Kidney (tissue), 14 donors: Measurements from ENCODE around the gene MAP3K2. TPM values are rescaled to one million over a fixed set of nuclear protein-coding genes. Genes with fewer than 3 reads are reported as not detected.

Experiments
- DNase-seq, 5 donors: peaks; one replicate each; pipeline ENCODE4 v3.0.0-alpha.2; 2013 to 2020
- FAIRE-seq: peaks from 2 replicates; lab custom pipeline; 2012; peaks lifted over from hg19 to GRCh38; lab: Jason Lieb, UNC
- H3K27ac ChIP-seq, 2 donors: one replicate each; pipeline ENCODE4 v1.7.0; 2013; ENCODE audit warnings: low read depth in 2 of 2, low read length in 2 of 2, inconsistent platforms in 1 of 2
- H3K27me3 ChIP-seq: one replicate; pipeline ENCODE4 v1.7.1; 2013; ENCODE audit warnings: low read length, inconsistent platforms; ENCODE audit not compliant: control insufficient read depth, insufficient read depth
- H3K36me3 ChIP-seq, 3 donors: one replicate each; pipeline versions ENCODE4 v1.7.0 to v1.7.1; 2013; ENCODE audit warnings: low read length in 3 of 3, control low read depth in 1 of 3, inconsistent platforms in 1 of 3; ENCODE audit not compliant: insufficient read depth in 3 of 3, control insufficient read depth in 2 of 3
- H3K4me1 ChIP-seq, 3 donors: one replicate each; pipeline versions ENCODE4 v1.7.0 to v1.7.1; 2013; ENCODE audit warnings: low read length in 3 of 3, inconsistent platforms in 1 of 3, low read depth in 1 of 3; ENCODE audit not compliant: control insufficient read depth in 2 of 3, insufficient read depth in 2 of 3
- H3K4me3 ChIP-seq, 3 donors: one replicate each; pipeline versions ENCODE4 v1.7.0 to v1.8.1; 2013; ENCODE audit warnings: low read length in 3 of 3, control low read depth in 1 of 3, inconsistent platforms in 1 of 3
- H3K9ac ChIP-seq, 3 donors: one replicate each; pipeline versions ENCODE4 v1.7.0 to v1.7.1; 2013; ENCODE audit warnings: low read length in 3 of 3, control low read depth in 1 of 3, inconsistent platforms in 1 of 3
- H3K9me3 ChIP-seq, 3 donors: one replicate each; pipeline versions ENCODE4 v1.7.0 to v1.7.1; 2013; ENCODE audit warnings: low read length in 3 of 3, control low read depth in 1 of 3, inconsistent platforms in 1 of 3; ENCODE audit not compliant: control insufficient read depth in 2 of 3, insufficient read depth in 1 of 3
- intact Hi-C: fragments of 100-400 bp; cut with DNase I; formaldehyde crosslinking; loops from one replicate; pipeline ENCODE4 v1.11.1; 2022
- polyA plus RNA-seq: library from polyadenylated mRNA; stranded (reverse); fragments of 350-450 nt; fragmentation: Illumina TruSeq; extraction: RNeasy Lipid Tissue Mini Kit (QIAGEN cat#74804); gene quantifications from one replicate; pipeline ENCODE4 v1.2.3, GENCODE V29; 2014; ENCODE audit warnings: low read depth, low replicate concordance; ENCODE audit not compliant: insufficient read depth
- total RNA-seq: library from RNA; stranded (reverse); fragmentation: NEBNext Ultra II Directional; extraction: Animal tissue kit (Norgen Biotek cat#: 25700); gene quantifications from one replicate; pipeline ENCODE4 v1.2.1, GENCODE V29; 2021
- TF ChIP-seq, protein P1 (sequence below): IDR thresholded peaks from 3 replicates; pipeline ENCODE4 v1.5.1; 2012; ENCODE audit warnings: mild to moderate bottlenecking, moderate library complexity, borderline replicate concordance; ENCODE audit not compliant: insufficient read depth; ENCODE audit errors: extremely low read depth
- donor health status: control.
- donor health status: control.
- donor health status: control.
- donor health status: control.
- donor health status: control.
- donor health status: DM: yes; HTN: yes; CAD: no.
- donor health status: Normal renal cell carcinoma (clear cell type).

The MAP3K2 gene
- total and polyA plus RNA-seq, 2 donors from 2014 or later = 4.9 to 65.3 TPM

DNA sequence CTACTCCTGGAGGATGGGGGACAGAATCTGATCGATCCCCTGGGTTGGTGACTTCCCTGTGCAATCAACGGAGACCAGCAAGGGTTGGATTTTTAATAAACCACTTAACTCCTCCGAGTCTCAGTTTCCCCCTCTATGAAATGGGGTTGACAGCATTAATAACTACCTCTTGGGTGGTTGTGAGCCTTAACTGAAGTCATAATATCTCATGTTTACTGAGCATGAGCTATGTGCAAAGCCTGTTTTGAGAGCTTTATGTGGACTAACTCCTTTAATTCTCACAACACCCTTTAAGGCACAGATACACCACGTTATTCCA, 31.3 kb upstream of the MAP3K2 start:
- TF ChIP-seq, protein P1, sequence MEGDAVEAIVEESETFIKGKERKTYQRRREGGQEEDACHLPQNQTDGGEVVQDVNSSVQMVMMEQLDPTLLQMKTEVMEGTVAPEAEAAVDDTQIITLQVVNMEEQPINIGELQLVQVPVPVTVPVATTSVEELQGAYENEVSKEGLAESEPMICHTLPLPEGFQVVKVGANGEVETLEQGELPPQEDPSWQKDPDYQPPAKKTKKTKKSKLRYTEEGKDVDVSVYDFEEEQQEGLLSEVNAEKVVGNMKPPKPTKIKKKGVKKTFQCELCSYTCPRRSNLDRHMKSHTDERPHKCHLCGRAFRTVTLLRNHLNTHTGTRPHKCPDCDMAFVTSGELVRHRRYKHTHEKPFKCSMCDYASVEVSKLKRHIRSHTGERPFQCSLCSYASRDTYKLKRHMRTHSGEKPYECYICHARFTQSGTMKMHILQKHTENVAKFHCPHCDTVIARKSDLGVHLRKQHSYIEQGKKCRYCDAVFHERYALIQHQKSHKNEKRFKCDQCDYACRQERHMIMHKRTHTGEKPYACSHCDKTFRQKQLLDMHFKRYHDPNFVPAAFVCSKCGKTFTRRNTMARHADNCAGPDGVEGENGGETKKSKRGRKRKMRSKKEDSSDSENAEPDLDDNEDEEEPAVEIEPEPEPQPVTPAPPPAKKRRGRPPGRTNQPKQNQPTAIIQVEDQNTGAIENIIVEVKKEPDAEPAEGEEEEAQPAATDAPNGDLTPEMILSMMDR = no peak
- Histone ChIP-seq H3K4me1 (peaks cover 0 to 11% (median 0%) of the 10 kb centered on the region in 3 donors), H3K27me3 (no peaks in the 10 kb centered on the region), H3K27ac (no peak overlapping the region), H3K36me3 (no peaks in the 10 kb centered on the region), H3K4me3 (peak overlapping the region in 1 of 3 donors; percentile 23), H3K9me3 (no peaks in the 10 kb centered on the region), H3K9ac (no peak overlapping the region)
- DNase-seq (no peak), FAIRE-seq (no peak)
- intact Hi-C loops = no loop called here

DNA sequence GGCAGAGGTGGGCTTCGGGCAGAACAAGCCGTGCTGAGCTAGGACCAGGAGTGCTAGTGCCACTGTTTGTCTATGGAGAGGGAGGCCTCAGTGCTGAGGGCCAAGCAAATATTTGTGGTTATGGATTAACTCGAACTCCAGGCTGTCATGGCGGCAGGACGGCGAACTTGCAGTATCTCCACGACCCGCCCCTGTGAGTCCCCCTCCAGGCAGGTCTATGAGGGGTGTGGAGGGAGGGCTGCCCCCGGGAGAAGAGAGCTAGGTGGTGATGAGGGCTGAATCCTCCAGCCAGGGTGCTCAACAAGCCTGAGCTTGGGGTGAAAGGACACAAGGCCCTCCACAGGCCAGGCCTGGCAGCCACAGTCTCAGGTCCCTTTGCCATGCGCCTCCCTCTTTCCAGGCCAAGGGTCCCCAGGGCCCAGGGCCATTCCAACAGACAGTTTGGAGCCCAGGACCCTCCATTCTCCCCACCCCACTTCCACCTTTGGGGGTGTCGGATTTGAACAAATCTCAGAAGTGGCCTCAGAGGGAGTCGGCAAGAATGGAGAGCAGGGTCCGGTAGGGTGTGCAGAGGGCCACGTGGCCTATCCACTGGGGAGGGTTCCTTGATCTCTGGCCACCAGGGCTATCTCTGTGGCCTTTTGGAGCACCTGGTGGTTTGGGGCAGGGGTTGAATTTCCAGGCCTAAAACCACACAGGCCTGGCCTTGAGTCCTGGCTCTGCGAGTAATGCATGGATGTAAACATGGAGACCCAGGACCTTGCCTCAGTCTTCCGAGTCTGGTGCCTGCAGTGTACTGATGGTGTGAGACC, 30.7 kb upstream of the MAP3K2 start, which contains the start of gene PROC:
Gene PROC (plus strand): TSS at position 128 of the 812 bp plus-strand sequence. CDS start 1,516 bp downstream, outside the sequence.
- H3K36me3 ChIP-seq = no peaks in the 10 kb centered on the region
- H3K4me1 ChIP-seq = peaks cover 0 to 10% (median 0%) of the 10 kb centered on the region in 3 donors
- H3K27ac ChIP-seq = no peak within 1 kb of the TSS
- no peaks in the 10 kb centered on the region for H3K9me3 ChIP-seq
- FAIRE-seq = no peak
- no peaks in the 10 kb centered on the region for H3K27me3 ChIP-seq
- intact Hi-C loops = no loop called here
- TF ChIP-seq, protein P1 = no peak
- DNase-seq = no peak
- no peak within 1 kb of the TSS for H3K9ac ChIP-seq
- H3K4me3 ChIP-seq = peak within 1 kb of the TSS in 1 of 3 donors; percentile 23

DNA sequence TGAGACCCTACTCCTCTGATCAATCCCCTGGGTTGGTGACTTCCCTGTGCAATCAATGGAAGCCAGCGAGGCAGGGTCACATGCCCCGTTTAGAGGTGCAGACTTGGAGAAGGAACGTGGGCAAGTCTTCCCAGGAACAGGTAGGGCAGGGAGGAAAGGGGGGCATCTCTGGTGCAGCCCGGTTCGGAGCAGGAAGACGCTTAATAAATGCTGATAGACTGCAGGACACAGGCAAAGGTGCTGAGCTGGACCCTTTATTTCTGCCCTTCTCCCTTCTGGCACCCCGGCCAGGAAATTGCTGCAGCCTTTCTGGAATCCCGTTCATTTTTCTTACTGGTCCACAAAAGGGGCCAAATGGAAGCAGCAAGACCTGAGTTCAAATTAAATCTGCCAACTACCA, 29.6 kb upstream of the MAP3K2 start:
- Histone ChIP-seq H3K9ac (no peak overlapping the region), H3K9me3 (no peaks in the 10 kb centered on the region), H3K27ac (no peak overlapping the region), H3K27me3 (no peaks in the 10 kb centered on the region), H3K36me3 (no peaks in the 10 kb centered on the region), H3K4me1 (peaks cover 0 to 7% (median 0%) of the 10 kb centered on the region in 3 donors), H3K4me3 (no peak overlapping the region)
- TF ChIP-seq, protein P1 = no peak
- no peak for DNase-seq
- no peak for FAIRE-seq
- intact Hi-C loops = no loop called here
